Measurements from ENCODE around the gene CIT.

CIT gene

GRCh38 chr12:119859241-119859640, 17.9 kb downstream of the CIT start:
- no peak for DNase-seq (ENCODE audit: low read depth)

GRCh38 chr12:119857041-119857591, 20.0 kb downstream of the CIT start:
- DNase-seq (ENCODE audit: low read depth) = no peak

- no peak for DNase-seq (ENCODE audit: low read depth)
Measured at GRCh38 chr12:119850330-119850729, 26.8 kb downstream of the CIT start.

GRCh38 chr12:119843100-119843499, 34.0 kb downstream of the CIT start:
- DNase-seq (ENCODE audit: low read depth) = no peak

GRCh38 chr12:119842380-119842779, 34.7 kb downstream of the CIT start:
- DNase-seq (ENCODE audit: low read depth) = no peak

- no peak for DNase-seq (ENCODE audit: low read depth)
Measured at GRCh38 chr12:119841433-119842210, 35.5 kb downstream of the CIT start.

GRCh38 chr12:119840582-119840981, 36.5 kb downstream of the CIT start:
- DNase-seq (ENCODE audit: low read depth) = no peak

GRCh38 chr12:119840168-119840567, 37.0 kb downstream of the CIT start:
- no peak for DNase-seq (ENCODE audit: low read depth)

GRCh38 chr12:119838826-119839600, 38.1 kb downstream of the CIT start:
- no peak for DNase-seq (ENCODE audit: low read depth)

- no peak for DNase-seq (ENCODE audit: low read depth)
Measured at GRCh38 chr12:119836781-119837180, 40.3 kb downstream of the CIT start.

- no peak for DNase-seq (ENCODE audit: low read depth)
Measured at GRCh38 chr12:119835068-119835467, 42.1 kb downstream of the CIT start.

- DNase-seq (ENCODE audit: low read depth) = no peak
Measured at GRCh38 chr12:119829439-119829838, 47.7 kb downstream of the CIT start.

GRCh38 chr12:119828300-119828699, 48.8 kb downstream of the CIT start:
- DNase-seq (ENCODE audit: low read depth) = no peak

GRCh38 chr12:119827760-119828159, 49.4 kb downstream of the CIT start:
- DNase-seq (ENCODE audit: low read depth) = no peak

GRCh38 chr12:119826661-119827445, 50.3 kb downstream of the CIT start:
- DNase-seq (ENCODE audit: low read depth) = no peak

GRCh38 chr12:119825262-119825661, 51.9 kb downstream of the CIT start:
- no peak for DNase-seq (ENCODE audit: low read depth)

- no peak for DNase-seq (ENCODE audit: low read depth)
Measured at GRCh38 chr12:119822046-119822445, 55.1 kb downstream of the CIT start.

- DNase-seq (ENCODE audit: low read depth) = no peak
Measured at GRCh38 chr12:119819322-119819721, 57.8 kb downstream of the CIT start.

- DNase-seq (ENCODE audit: low read depth) = no peak
Measured at GRCh38 chr12:119817546-119818343, 59.4 kb downstream of the CIT start.

GRCh38 chr12:119809023-119809422, 68.1 kb downstream of the CIT start:
- DNase-seq (ENCODE audit: low read depth) = no peak

GRCh38 chr12:119808441-119808840, 68.7 kb downstream of the CIT start:
- DNase-seq (ENCODE audit: low read depth) = no peak

- no peak for DNase-seq (ENCODE audit: low read depth)
Measured at GRCh38 chr12:119807380-119807779, 69.7 kb downstream of the CIT start.
